ENCODE data around the gene IL21R.

The IL21R gene

GRCh38 chr16:27436921-27437650, 35.1 kb downstream of the IL21R start:
- no peaks in the 10 kb centered on the region for H3K9me3 ChIP-seq (replicated peaks; ENCODE audit: insufficient read depth, low read length)
- no peak overlapping the region for H2AFZ ChIP-seq (ENCODE audit: low read length)
- no peaks in the 10 kb centered on the region for H3K79me2 ChIP-seq (ENCODE audit: low read length)
- H4K20me1 ChIP-seq (ENCODE audit: insufficient read depth, low read length), result no peaks in the 10 kb centered on the region
- H3K4me1 ChIP-seq (ENCODE audit: low read length), result no peaks in the 10 kb centered on the region
- no peak overlapping the region for H3K4me3 ChIP-seq (ENCODE audit: low read length)
- no peak for TF ChIP-seq EZH2 (optimal IDR thresholded peaks at IDR 0.05; ENCODE audit: low read depth, low read length)
- TF ChIP-seq, protein P1, sequence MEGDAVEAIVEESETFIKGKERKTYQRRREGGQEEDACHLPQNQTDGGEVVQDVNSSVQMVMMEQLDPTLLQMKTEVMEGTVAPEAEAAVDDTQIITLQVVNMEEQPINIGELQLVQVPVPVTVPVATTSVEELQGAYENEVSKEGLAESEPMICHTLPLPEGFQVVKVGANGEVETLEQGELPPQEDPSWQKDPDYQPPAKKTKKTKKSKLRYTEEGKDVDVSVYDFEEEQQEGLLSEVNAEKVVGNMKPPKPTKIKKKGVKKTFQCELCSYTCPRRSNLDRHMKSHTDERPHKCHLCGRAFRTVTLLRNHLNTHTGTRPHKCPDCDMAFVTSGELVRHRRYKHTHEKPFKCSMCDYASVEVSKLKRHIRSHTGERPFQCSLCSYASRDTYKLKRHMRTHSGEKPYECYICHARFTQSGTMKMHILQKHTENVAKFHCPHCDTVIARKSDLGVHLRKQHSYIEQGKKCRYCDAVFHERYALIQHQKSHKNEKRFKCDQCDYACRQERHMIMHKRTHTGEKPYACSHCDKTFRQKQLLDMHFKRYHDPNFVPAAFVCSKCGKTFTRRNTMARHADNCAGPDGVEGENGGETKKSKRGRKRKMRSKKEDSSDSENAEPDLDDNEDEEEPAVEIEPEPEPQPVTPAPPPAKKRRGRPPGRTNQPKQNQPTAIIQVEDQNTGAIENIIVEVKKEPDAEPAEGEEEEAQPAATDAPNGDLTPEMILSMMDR (IDR thresholded peaks at IDR 0.05; ENCODE audit: low read length), result no peak
- no peak for TF ChIP-seq EZH2phosphoT487 (IDR thresholded peaks at IDR 0.05; ENCODE audit: low read length)
- no peak overlapping the region for H3K4me2 ChIP-seq (ENCODE audit: low read depth, low read length)
- H3K36me3 ChIP-seq (replicated peaks; ENCODE audit: insufficient read depth, low read length), result no peaks in the 10 kb centered on the region
- H3F3A ChIP-seq (ENCODE audit: insufficient read depth, low read length), result no peaks in the 10 kb centered on the region
- no peak for DNase-seq
- no peaks in the 10 kb centered on the region for H3K9me2 ChIP-seq (replicated peaks; ENCODE audit: insufficient read depth, low read length)
- H3K9ac ChIP-seq (ENCODE audit: low read length), result no peak overlapping the region
- H3K27me3 ChIP-seq (replicated peaks; ENCODE audit: insufficient read depth, low read length), result no peaks in the 10 kb centered on the region
- H3K27ac ChIP-seq (ENCODE audit: low read length), result no peak overlapping the region

DNA sequence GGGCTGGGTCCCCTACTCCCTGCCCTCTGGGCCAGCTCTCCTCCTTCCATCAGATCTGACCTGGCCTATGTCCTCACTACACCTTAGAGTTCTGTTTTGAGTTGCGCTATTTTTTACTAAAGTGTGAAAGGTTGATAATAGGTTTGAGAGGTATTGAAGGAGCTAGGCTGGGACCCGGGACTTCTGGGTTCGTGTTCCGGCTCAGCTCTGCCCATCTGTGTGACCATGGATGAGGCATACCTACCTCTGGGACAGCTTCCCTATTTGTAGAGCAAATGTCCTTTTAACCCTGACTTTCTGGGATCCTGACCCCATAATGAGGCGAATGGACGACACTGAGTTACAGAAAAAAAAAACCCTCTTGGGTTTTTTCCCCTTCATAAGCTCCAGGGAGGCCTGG, 36.0 kb downstream of the IL21R start:
- DNase-seq, result no peak
- no peak overlapping the region for H2AFZ ChIP-seq (ENCODE audit: low read length)
- no peaks in the 10 kb centered on the region for H3K79me2 ChIP-seq (ENCODE audit: low read length)
- H3K27me3 ChIP-seq (replicated peaks; ENCODE audit: insufficient read depth, low read length), result no peaks in the 10 kb centered on the region
- H3K4me3 ChIP-seq (ENCODE audit: low read length), result no peak overlapping the region
- no peaks in the 10 kb centered on the region for H3K9me3 ChIP-seq (replicated peaks; ENCODE audit: insufficient read depth, low read length)
- H3K4me1 ChIP-seq (ENCODE audit: low read length), result no peaks in the 10 kb centered on the region
- no peak overlapping the region for H3K27ac ChIP-seq (ENCODE audit: low read length)
- no peaks in the 10 kb centered on the region for H3K36me3 ChIP-seq (replicated peaks; ENCODE audit: insufficient read depth, low read length)
- no peak overlapping the region for H3K9ac ChIP-seq (ENCODE audit: low read length)
- H3K9me2 ChIP-seq (replicated peaks; ENCODE audit: insufficient read depth, low read length), result no peaks in the 10 kb centered on the region
- H3K4me2 ChIP-seq (ENCODE audit: low read depth, low read length), result no peak overlapping the region
- no peak for TF ChIP-seq EZH2 (optimal IDR thresholded peaks at IDR 0.05; ENCODE audit: low read depth, low read length)
- TF ChIP-seq, protein P1 (IDR thresholded peaks at IDR 0.05; ENCODE audit: low read length), result no peak
- TF ChIP-seq EZH2phosphoT487 (IDR thresholded peaks at IDR 0.05; ENCODE audit: low read length), result no peak
- H4K20me1 ChIP-seq (ENCODE audit: insufficient read depth, low read length), result no peaks in the 10 kb centered on the region
- H3F3A ChIP-seq (ENCODE audit: insufficient read depth, low read length), result no peaks in the 10 kb centered on the region

DNA sequence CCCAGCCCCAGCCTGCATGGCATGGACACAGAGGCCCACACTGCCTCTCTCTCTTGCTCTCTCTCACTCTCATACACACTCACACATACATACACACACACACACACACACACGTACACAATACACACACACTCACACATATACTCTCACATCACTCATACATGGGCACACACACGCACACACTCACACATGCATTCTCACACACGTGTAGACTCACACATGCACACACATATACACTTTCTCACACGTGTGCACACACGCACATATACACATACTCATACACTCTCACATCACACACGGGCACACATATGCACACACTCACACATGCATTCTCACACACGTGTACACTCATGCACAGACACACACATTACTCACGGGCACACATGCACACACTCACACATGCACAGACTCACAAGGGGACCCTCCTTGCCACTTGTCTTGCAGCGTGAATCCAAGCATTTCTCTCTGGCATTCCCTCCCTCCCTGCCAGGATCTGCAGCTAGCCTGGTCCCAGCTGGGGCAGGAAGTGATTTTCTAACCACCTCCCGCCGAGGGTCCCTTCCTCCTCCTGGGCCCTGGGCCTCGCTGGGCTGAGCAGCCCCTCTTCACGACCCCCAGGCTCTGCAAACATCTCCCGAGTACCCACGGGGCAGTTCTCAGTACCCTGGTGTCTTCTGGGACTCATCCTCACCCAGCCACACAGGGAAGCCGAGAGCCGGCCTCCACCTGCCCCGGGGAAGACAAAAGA, 37.5 kb downstream of the IL21R start:
- Histone ChIP-seq H3K4me2 (ENCODE audit: low read depth, low read length) (no peak overlapping the region), H3K27ac (ENCODE audit: low read length) (no peak overlapping the region), H3K9me3 (replicated peaks; ENCODE audit: insufficient read depth, low read length) (no peaks in the 10 kb centered on the region), H3K9me2 (replicated peaks; ENCODE audit: insufficient read depth, low read length) (no peaks in the 10 kb centered on the region), H3K9ac (ENCODE audit: low read length) (no peak overlapping the region), H3K79me2 (ENCODE audit: low read length) (no peaks in the 10 kb centered on the region), H3K4me3 (ENCODE audit: low read length) (no peak overlapping the region), H3K4me1 (ENCODE audit: low read length) (no peaks in the 10 kb centered on the region), H2AFZ (ENCODE audit: low read length) (no peak overlapping the region), H4K20me1 (ENCODE audit: insufficient read depth, low read length) (no peaks in the 10 kb centered on the region), H3F3A (ENCODE audit: insufficient read depth, low read length) (no peaks in the 10 kb centered on the region), H3K36me3 (replicated peaks; ENCODE audit: insufficient read depth, low read length) (no peaks in the 10 kb centered on the region), H3K27me3 (replicated peaks; ENCODE audit: insufficient read depth, low read length) (no peaks in the 10 kb centered on the region)
- DNase-seq, result no peak
- TF ChIP-seq EZH2 (optimal IDR thresholded peaks at IDR 0.05; ENCODE audit: low read depth, low read length) (no peak), EZH2phosphoT487 (IDR thresholded peaks at IDR 0.05; ENCODE audit: low read length) (no peak)
- TF ChIP-seq, protein P1 (IDR thresholded peaks at IDR 0.05; ENCODE audit: low read length), result no peak

All from MM.1S (cell line).